Adipocyte (in vitro differentiated cells): Measurements from ENCODE around the gene ZNF792.
"Not testable (repeated sequence)": the region's sequence is repeated elsewhere in the genome, so short reads cannot be mapped to it uniquely, and the experiment has no call there.

Experiments used
- DNase-seq: peaks from one replicate; pipeline ENCODE4 v3.0.0-alpha.2; 2015; ENCODE audit warnings: low read depth
- H3K27me3 ChIP-seq: replicated peaks from 2 replicates; pipeline ENCODE4 v1.7.0; 2013; ENCODE audit warnings: mild to moderate bottlenecking, low read length, moderate library complexity; ENCODE audit not compliant: control insufficient read depth, insufficient read depth
- H3K36me3 ChIP-seq: 2 replicates; pipeline ENCODE4 v1.7.0; 2013; ENCODE audit warnings: low read length, mild to moderate bottlenecking, moderate library complexity; ENCODE audit not compliant: control insufficient read depth, insufficient read depth, severe bottlenecking
- H3K4me1 ChIP-seq: 2 replicates; pipeline ENCODE4 v1.7.0; 2013; ENCODE audit warnings: mild to moderate bottlenecking, low read length, moderate library complexity; ENCODE audit not compliant: control insufficient read depth, insufficient read depth
- H3K4me3 ChIP-seq: 2 replicates; pipeline ENCODE4 v1.7.0; 2013; ENCODE audit warnings: mild to moderate bottlenecking, low read length, moderate library complexity
- H3K9ac ChIP-seq: 2 replicates; pipeline ENCODE4 v1.7.0; 2013; ENCODE audit warnings: mild to moderate bottlenecking, low read length, moderate library complexity
- H3K9me3 ChIP-seq: 2 replicates; pipeline ENCODE4 v1.7.0; 2013; ENCODE audit warnings: mild to moderate bottlenecking, low read length, moderate library complexity; ENCODE audit not compliant: control insufficient read depth

The ZNF792 gene

DNA sequence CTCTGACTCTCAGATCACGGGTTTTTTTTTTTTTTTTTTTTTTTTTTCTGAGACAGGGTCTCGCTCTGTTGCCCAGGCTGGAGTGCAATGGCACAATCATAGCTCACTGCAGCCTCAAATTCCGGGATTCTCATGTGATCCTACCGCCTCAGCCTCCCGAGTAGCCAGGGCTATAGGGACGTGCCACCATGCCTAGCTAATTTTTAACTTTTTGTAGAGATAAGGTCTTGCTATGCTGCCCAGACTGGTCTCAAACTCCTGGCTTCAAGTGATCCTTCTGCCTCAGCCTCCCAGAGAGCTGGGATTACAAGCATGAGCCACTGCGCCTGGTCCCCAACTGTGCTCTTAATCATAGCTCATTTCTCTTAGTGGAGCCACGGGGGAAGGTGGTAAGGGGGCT is 31.5 kb upstream of the ZNF792 start:
- H3K4me1 ChIP-seq: peaks cover 9% of the 10 kb centered on the region
- H3K9me3 ChIP-seq: no peaks in the 10 kb centered on the region
- no peak overlapping the region for H3K9ac ChIP-seq
- no peak for DNase-seq
- no peaks in the 10 kb centered on the region for H3K36me3 ChIP-seq
- peaks cover 3% of the 10 kb centered on the region for H3K27me3 ChIP-seq
- H3K4me3 ChIP-seq: no peak overlapping the region

DNA sequence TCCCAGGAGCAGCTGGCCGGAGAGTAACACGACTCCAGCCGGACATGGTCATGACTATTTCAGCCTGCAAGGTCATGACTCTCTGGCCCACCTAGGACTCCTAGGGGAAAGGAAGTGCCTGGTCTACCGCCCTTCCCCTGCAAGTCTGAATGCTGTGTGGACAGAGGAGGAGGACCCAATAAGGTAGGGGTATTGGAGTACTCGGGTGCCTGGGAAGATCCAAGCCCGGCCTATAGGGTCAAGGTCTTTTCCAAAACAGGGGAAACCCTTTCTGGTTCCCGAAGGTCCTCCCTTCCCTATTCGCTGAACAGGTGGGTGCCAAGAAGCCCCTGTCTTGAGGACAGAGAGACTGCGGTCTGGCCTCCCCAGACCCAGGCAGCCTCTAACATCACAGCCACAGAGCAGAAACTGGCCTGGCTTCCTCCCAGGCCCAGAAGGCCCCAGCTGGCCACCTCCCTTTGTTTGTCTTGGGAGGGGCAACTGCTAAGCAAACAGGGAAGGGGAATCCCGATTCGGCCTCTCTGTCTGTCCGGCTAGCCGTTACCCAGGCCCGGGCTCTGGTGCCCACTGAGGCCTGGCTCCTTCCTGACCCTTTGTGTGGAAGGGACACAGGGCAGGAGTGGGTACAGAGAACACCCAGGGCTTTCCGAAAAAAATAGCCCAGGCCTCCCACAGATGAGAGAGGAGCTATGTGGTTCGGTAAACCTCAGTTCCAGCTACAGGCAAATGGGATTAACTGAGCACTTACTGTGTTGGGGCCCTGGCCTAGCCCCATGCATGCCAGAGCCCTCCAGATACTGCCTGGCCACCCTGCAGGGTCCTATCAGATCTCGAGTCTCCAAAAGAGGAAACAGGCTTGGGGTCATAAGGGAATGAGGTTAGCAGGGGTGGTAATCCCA is 30.9 kb upstream of the ZNF792 start:
- H3K4me1 ChIP-seq: peaks cover 8% of the 10 kb centered on the region

DNA sequence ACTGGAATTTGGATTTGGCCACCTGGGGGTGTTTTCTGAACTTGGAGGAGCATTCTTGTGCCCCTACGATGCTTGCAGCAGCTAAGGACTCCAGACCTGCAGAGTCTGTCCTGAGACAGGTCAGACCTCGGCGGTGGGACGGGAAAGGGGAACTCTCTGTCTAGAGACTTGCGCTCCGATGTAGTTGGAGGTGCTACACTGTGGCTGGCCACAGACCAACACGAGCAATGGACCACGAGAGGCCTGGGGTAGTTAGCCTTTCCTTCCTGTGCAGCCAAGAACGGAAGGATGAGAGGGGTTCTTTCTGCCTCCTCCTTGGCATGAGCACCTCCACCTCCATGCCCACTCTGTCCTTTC is 30.2 kb upstream of the ZNF792 start:
- DNase-seq: no peak
- peaks cover 2% of the 10 kb centered on the region for H3K4me1 ChIP-seq
- no peak overlapping the region for H3K9ac ChIP-seq
- H3K4me3 ChIP-seq: no peak overlapping the region
- H3K27me3 ChIP-seq: peaks cover 3% of the 10 kb centered on the region
- H3K36me3 ChIP-seq: no peaks in the 10 kb centered on the region
- H3K9me3 ChIP-seq: no peaks in the 10 kb centered on the region

More for the DNA sequence above, 30.9 kb upstream of the ZNF792 start:
- H3K27me3 ChIP-seq: peaks cover 3% of the 10 kb centered on the region
- no peak overlapping the region for H3K4me3 ChIP-seq
- no peak for DNase-seq
- H3K36me3 ChIP-seq: no peaks in the 10 kb centered on the region
- no peaks in the 10 kb centered on the region for H3K9me3 ChIP-seq
- no peak overlapping the region for H3K9ac ChIP-seq

DNA sequence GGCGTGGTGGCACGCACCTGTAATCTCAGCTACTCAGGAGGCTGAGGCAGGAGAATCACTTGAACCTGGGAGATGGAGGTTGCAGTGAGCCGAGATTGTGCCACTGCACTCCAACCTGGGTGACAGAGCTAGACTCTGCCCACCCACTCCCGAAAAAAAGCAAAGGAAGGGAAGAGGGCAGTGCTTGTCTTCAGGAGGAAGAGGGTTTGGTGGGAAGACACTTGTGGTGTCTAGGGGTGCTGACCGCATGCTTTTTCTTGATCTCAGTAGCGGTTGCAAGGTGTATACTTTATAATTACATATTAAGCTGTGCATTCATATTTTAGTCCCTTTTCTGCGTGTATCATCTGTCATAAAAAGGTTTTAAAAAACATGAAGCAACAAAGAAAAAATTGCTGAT is 28.6 kb upstream of the ZNF792 start:
- not testable (repeated sequence) for H3K36me3 ChIP-seq, H3K9me3 ChIP-seq, H3K4me3 ChIP-seq, H3K4me1 ChIP-seq, DNase-seq, H3K27me3 ChIP-seq, H3K9ac ChIP-seq

- Histone ChIP-seq H3K27me3 (peaks cover 3% of the 10 kb centered on the region), H3K9ac (no peak overlapping the region), H3K4me3 (no peak overlapping the region), H3K9me3 (no peaks in the 10 kb centered on the region), H3K4me1 (no peaks in the 10 kb centered on the region), H3K36me3 (no peaks in the 10 kb centered on the region)
- DNase-seq: no peak
Observed at GRCh38 chr19:34991542-34992333, 27.7 kb upstream of the ZNF792 start.

GRCh38 chr19:34990578-34991192 is 26.7 kb upstream of the ZNF792 start:
- no peak for DNase-seq
- Histone ChIP-seq H3K27me3 (peaks cover 3% of the 10 kb centered on the region), H3K9me3 (no peaks in the 10 kb centered on the region), H3K4me3 (no peak overlapping the region), H3K4me1 (no peaks in the 10 kb centered on the region), H3K9ac (no peak overlapping the region), H3K36me3 (no peaks in the 10 kb centered on the region)

DNA sequence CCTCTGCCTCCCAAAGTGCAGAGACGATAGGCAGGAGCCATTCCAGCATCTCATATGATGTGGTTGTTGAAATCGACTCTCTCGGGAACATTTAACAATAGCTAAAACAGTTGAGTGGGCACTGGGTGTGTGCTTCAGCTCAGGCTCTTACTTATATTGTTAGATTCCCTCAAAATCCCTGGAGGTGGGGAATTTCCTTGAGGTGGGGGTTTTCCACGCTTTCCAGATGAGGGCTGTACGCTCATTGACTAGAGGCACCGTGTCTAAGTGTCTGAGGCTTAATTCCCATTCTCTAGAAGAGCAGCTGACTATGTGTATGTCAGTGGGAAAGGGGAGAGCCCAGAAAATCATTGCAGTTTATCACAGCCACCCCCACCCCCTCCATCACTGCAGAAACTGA is 25.3 kb upstream of the ZNF792 start:
- H3K36me3 ChIP-seq: no peaks in the 10 kb centered on the region
- H3K27me3 ChIP-seq: peaks cover 3% of the 10 kb centered on the region
- peaks cover 4% of the 10 kb centered on the region for H3K4me1 ChIP-seq
- H3K9me3 ChIP-seq: peaks cover 1% of the 10 kb centered on the region
- H3K4me3 ChIP-seq: no peak overlapping the region
- no peak overlapping the region for H3K9ac ChIP-seq
- DNase-seq: no peak

DNA sequence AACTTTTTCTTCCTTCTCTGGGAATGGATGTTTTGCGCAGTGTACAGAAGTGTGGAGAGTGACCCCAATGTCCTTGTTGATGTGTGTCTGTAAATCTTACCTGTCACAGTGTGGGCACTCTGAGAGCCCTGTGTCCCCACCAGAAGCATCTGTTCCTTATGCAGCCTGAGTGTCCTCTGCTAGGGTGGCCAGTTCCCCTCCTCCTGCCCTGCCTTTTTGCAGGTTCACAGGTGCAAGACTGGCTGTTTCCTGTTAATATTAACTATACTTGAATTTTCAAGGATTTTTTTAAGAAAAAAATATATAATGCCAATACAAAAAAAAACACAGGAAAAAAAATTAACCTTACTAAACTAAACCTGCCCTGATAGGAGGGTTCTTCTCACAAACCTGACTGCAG is 24.1 kb upstream of the ZNF792 start:
- peaks cover 4% of the 10 kb centered on the region for H3K9me3 ChIP-seq
- no peak for DNase-seq
- H3K4me1 ChIP-seq: peaks cover 4% of the 10 kb centered on the region
- H3K9ac ChIP-seq: no peak overlapping the region
- H3K36me3 ChIP-seq: no peaks in the 10 kb centered on the region
- H3K4me3 ChIP-seq: no peak overlapping the region
- H3K27me3 ChIP-seq: no peaks in the 10 kb centered on the region

DNA sequence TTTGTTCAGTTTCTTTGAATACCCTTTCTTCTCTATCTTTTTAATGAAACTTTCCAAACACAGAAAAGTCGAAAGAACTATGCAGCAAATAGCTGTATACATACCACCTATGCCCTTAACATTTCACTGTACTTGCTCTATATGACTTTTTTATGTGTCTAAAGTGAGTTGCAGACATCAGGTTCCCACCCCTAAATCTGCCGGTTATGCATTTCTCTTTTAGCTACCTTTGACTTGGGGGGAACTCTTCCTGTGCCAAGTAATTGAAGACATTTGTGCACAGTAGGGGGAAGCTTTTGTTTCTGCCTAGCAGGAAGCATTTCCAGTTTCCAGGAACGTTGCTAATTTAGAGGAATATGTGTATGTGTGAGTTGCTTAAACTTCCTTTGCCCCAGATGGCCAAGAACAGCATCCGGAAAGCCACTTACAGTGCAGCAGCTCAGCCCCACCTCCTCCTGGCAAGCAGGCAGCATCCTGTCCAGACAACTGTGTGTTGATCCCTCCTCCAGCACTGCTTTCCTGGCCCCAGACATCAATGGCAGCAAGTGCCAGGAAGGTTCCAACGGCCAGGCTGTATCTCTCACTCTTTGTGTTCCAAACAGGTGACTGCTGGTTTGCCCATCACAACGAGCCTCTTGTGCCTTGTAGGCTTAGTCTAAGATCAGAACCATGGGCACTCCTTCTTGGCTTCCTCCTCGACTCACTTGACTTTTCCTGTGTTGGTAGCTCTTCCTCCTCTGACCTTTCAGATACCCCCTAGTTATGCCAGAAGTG is 21.4 kb upstream of the ZNF792 start:
- DNase-seq: no peak
- Histone ChIP-seq H3K4me3 (peak overlapping the region; percentile 6), H3K9ac (peak overlapping the region; percentile 27), H3K9me3 (peaks cover 4% of the 10 kb centered on the region), H3K36me3 (no peaks in the 10 kb centered on the region), H3K4me1 (peaks cover 4% of the 10 kb centered on the region), H3K27me3 (no peaks in the 10 kb centered on the region)

- H3K27me3 ChIP-seq: peaks cover 2% of the 10 kb centered on the region
- no peak for DNase-seq
- peaks cover 4% of the 10 kb centered on the region for H3K9me3 ChIP-seq
- no peaks in the 10 kb centered on the region for H3K36me3 ChIP-seq
- H3K4me1 ChIP-seq: peaks cover 4% of the 10 kb centered on the region
- H3K4me3 ChIP-seq: no peak overlapping the region
- H3K9ac ChIP-seq: no peak overlapping the region
Observed at GRCh38 chr19:34984287-34984686, 20.3 kb upstream of the ZNF792 start.

- DNase-seq: no peak
- peaks cover 7% of the 10 kb centered on the region for H3K27me3 ChIP-seq
- peaks cover 4% of the 10 kb centered on the region for H3K4me1 ChIP-seq
- no peak overlapping the region for H3K4me3 ChIP-seq
- H3K9me3 ChIP-seq: peaks cover 4% of the 10 kb centered on the region
- H3K36me3 ChIP-seq: no peaks in the 10 kb centered on the region
- no peak overlapping the region for H3K9ac ChIP-seq
Observed at GRCh38 chr19:34983786-34984185, 19.8 kb upstream of the ZNF792 start.
